ENCODE results near the gene TBATA.

Gene TBATA

DNA sequence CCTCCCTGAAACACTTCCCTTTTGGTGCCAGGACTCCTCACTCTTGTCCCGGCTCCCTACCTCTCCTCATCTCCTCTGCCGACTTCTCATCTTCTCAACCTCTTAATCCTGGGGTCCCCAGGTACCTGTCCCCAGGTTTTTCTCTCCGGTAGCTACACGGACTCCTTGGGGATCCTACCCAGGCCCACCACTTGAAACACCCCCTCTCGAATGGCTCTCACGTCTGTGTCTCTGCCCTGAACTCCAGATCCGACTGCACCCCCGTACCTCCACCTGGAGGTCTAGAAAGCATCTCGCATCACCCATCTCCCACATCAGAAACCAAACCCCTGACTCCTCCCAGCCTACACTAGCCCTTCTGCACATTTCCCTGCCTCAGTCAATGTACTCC is 4.8 kb downstream of the TBATA start:
- H3K36me3 ChIP-seq (ENCODE audit: low read depth) = no peaks in the 10 kb centered on the region
- no peak for ATAC-seq (ENCODE audit: low read depth)
- H3K9me3 ChIP-seq (ENCODE audit: severe bottlenecking) = no peaks in the 10 kb centered on the region
- H3K27me3 ChIP-seq (ENCODE audit: insufficient read depth, poor library complexity, severe bottlenecking) = no peaks in the 10 kb centered on the region
- no peak for DNase-seq (ENCODE audit: low spot score)
- H3K4me1 ChIP-seq (ENCODE audit: insufficient read depth, poor library complexity, severe bottlenecking) = no peaks in the 10 kb centered on the region
- H3K4me3 ChIP-seq (ENCODE audit: severe bottlenecking) = no peak overlapping the region
- TF ChIP-seq, protein P1, sequence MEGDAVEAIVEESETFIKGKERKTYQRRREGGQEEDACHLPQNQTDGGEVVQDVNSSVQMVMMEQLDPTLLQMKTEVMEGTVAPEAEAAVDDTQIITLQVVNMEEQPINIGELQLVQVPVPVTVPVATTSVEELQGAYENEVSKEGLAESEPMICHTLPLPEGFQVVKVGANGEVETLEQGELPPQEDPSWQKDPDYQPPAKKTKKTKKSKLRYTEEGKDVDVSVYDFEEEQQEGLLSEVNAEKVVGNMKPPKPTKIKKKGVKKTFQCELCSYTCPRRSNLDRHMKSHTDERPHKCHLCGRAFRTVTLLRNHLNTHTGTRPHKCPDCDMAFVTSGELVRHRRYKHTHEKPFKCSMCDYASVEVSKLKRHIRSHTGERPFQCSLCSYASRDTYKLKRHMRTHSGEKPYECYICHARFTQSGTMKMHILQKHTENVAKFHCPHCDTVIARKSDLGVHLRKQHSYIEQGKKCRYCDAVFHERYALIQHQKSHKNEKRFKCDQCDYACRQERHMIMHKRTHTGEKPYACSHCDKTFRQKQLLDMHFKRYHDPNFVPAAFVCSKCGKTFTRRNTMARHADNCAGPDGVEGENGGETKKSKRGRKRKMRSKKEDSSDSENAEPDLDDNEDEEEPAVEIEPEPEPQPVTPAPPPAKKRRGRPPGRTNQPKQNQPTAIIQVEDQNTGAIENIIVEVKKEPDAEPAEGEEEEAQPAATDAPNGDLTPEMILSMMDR (IDR thresholded peaks at IDR 0.05; ENCODE audit: poor library complexity, severe bottlenecking) = no peak
- H3K27ac ChIP-seq (ENCODE audit: poor library complexity, severe bottlenecking) = no peak overlapping the region

DNA sequence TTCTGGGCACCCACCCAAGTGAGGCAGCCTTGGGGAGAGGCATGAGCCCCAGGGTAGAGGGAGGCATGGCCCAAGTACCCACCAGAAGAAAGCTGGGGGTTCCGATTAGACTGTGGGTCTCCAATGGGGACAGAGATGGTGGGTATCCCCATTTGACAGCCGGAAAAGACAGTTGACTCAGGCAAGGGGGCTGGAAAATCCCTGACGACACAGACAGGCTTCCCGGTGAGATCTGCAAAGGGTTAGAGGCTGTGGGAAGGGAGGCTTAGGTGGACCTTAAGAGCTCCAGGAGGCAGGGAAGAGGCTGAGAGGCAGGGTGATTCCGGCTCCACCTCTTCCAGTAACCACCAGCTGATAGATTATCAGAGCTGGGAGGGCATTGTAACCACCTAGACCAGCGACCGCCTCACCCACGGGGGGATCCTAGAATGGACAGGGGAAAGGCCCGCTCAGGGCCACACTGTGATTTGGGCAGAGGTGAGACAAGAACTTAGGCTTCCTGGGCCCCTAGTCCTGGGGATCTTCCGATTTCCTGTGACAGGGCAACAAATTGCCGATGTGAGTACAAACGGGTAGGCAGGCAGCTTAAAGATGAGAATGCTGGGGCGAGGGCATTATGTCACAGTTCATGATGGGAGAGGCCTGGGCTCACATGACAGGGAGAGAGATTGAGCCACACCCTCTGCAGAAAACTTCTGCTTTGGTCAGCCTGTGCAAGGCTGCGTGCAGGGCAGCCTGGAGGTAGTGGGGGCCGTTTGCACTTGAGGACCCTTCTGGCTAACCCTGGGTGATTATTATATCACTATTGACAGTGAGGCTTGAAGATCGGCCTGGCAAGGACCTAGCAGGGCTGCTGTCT is 5.4 kb downstream of the TBATA start:
- ATAC-seq (ENCODE audit: low read depth) = no peak
- no peak overlapping the region for H3K27ac ChIP-seq (ENCODE audit: poor library complexity, severe bottlenecking)
- no peaks in the 10 kb centered on the region for H3K9me3 ChIP-seq (ENCODE audit: severe bottlenecking)
- DNase-seq (ENCODE audit: low spot score) = no peak
- no peak overlapping the region for H3K4me3 ChIP-seq (ENCODE audit: severe bottlenecking)
- H3K36me3 ChIP-seq (ENCODE audit: low read depth) = no peaks in the 10 kb centered on the region
- no peaks in the 10 kb centered on the region for H3K27me3 ChIP-seq (ENCODE audit: insufficient read depth, poor library complexity, severe bottlenecking)
- no peaks in the 10 kb centered on the region for H3K4me1 ChIP-seq (ENCODE audit: insufficient read depth, poor library complexity, severe bottlenecking)
- TF ChIP-seq, protein P1 (IDR thresholded peaks at IDR 0.05; ENCODE audit: poor library complexity, severe bottlenecking) = no peak

DNA sequence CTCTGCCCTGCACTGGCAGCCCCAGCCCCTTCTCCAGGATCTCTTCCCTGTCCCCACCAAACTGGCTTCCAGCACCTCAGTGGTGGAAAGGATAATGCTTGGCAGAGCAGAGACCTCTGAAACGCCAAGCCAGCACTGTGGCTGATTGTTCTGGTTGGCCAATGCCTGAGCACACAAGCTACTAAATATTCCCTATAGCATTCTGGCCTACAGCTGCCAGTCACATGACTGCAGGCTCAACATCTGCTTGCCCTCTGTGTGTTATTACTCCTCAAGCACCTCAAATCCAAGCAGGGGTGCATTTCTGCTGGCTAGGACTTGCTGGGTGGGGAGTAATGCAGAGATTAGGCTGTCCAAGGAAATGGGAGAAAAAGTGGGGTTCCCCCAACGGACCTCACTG is 6.1 kb downstream of the TBATA start:
- TF ChIP-seq, protein P1 (IDR thresholded peaks at IDR 0.05; ENCODE audit: poor library complexity, severe bottlenecking) = no peak
- no peaks in the 10 kb centered on the region for H3K9me3 ChIP-seq (ENCODE audit: severe bottlenecking)
- H3K36me3 ChIP-seq (ENCODE audit: low read depth) = no peaks in the 10 kb centered on the region
- H3K27ac ChIP-seq (ENCODE audit: poor library complexity, severe bottlenecking) = no peak overlapping the region
- H3K4me1 ChIP-seq (ENCODE audit: insufficient read depth, poor library complexity, severe bottlenecking) = no peaks in the 10 kb centered on the region
- H3K27me3 ChIP-seq (ENCODE audit: insufficient read depth, poor library complexity, severe bottlenecking) = no peaks in the 10 kb centered on the region
- no peak for DNase-seq (ENCODE audit: low spot score)
- H3K4me3 ChIP-seq (ENCODE audit: severe bottlenecking) = no peak overlapping the region
- no peak for ATAC-seq (ENCODE audit: low read depth)

DNA sequence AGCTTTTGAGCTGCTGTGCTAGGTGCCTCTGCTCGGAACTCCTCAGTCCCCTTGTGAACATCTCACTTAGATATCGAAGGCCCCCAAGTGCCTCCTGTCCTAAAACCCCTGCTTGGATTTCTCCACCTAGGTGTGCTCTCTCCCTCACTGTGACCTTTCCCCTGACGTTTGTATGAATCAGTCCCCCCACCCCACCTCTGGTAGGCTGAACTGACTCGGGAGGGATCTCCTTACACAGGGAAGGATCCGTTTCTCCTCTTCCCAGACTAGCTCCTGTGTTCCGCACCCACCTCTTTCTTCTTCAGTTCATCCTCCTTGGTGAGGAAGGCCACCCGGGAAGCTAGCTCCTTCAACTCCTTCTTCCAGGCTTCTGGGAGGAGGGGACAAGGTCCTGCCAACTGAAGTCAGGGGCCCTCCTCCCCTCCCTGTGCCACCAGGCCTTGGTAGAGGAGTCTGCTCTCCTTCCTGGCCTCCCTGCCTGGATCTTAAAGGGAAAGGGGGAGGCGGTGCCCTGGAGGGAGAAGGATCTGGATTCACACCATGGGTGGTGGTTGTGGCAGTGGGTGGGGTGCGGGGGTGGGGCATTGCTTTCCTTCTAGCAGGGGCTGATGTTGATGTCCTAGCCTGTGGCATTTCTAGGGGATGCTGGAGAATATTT is 6.8 kb downstream of the TBATA start:
- TF ChIP-seq, protein P1 (IDR thresholded peaks at IDR 0.05; ENCODE audit: poor library complexity, severe bottlenecking) = no peak
- Histone ChIP-seq H3K36me3 (ENCODE audit: low read depth) (no peaks in the 10 kb centered on the region), H3K4me1 (ENCODE audit: insufficient read depth, poor library complexity, severe bottlenecking) (no peaks in the 10 kb centered on the region), H3K4me3 (ENCODE audit: severe bottlenecking) (no peak overlapping the region), H3K27ac (ENCODE audit: poor library complexity, severe bottlenecking) (no peak overlapping the region), H3K9me3 (ENCODE audit: severe bottlenecking) (no peaks in the 10 kb centered on the region), H3K27me3 (ENCODE audit: insufficient read depth, poor library complexity, severe bottlenecking) (no peaks in the 10 kb centered on the region)
- DNase-seq (ENCODE audit: low spot score) = no peak
- ATAC-seq (ENCODE audit: low read depth) = no peak

All from RWPE2 (cell line).